IPS DF 6.9 (cell line): ENCODE data around the gene HMCN2.
A peak's percentile ranks its signal among the peaks of the same experiment; 100 is the strongest.
"Not testable (repeated sequence)": the region's sequence is repeated elsewhere in the genome, so short reads cannot be mapped to it uniquely, and the experiment has no call there.

Experiments used
- DNase-seq: peaks from one replicate; pipeline ENCODE4 v3.0.0-alpha.2; 2013; ENCODE audit warnings: low read depth, low spot score
- H3K27ac ChIP-seq: one replicate; pipeline ENCODE4 v1.5.1; 2013; ENCODE audit warnings: low read length, control low read depth
- H3K27me3 ChIP-seq: 2 replicates; pipeline ENCODE4 v1.6.1; 2013; ENCODE audit warnings: mild to moderate bottlenecking, low read length; ENCODE audit not compliant: control insufficient read depth, insufficient read depth
- H3K36me3 ChIP-seq: 2 replicates; pipeline ENCODE4 v1.6.1; 2013; ENCODE audit warnings: low read length; ENCODE audit not compliant: control insufficient read depth, insufficient read depth
- H3K4me1 ChIP-seq: 2 replicates; pipeline ENCODE4 v1.6.1; 2013; ENCODE audit warnings: low read length; ENCODE audit not compliant: control insufficient read depth, insufficient read depth
- H3K4me3 ChIP-seq: 2 replicates; pipeline ENCODE4 v1.5.1; 2013; ENCODE audit warnings: mild to moderate bottlenecking, low read length
- H3K9me3 ChIP-seq: 2 replicates; pipeline ENCODE4 v1.6.1; 2013; ENCODE audit warnings: low read length, inconsistent platforms; ENCODE audit not compliant: control insufficient read depth, insufficient read depth
- WGBS: extraction: QIAGEN DNeasy Blood & Tissue Kit; methylation state at CpG from one replicate; pipeline ENCODE4 v1.1.7; 2013; ENCODE audit warnings: mixed read lengths, missing lambda C conversion rate; ENCODE audit not compliant: insufficient read length, insufficient coverage; 5-methylcytosine and 5-hydroxymethylcytosine counted together

HMCN2 gene

GRCh38 chr9:130431536-130432303 is 166.2 kb downstream of the HMCN2 start:
- no peak for DNase-seq
- Histone ChIP-seq H3K4me3 (no peak overlapping the region), H3K36me3 (no peaks in the 10 kb centered on the region), H3K4me1 (peaks cover 4% of the 10 kb centered on the region), H3K27ac (no peak overlapping the region), H3K9me3 (no peaks in the 10 kb centered on the region), H3K27me3 (peaks cover 2% of the 10 kb centered on the region; the same call in 1 of the 2 replicates)
- no CpG with 5 or more reads among the region's 17 CpGs for WGBS

GRCh38 chr9:130432362-130432761 is 166.8 kb downstream of the HMCN2 start:
- H3K4me3 ChIP-seq = no peak overlapping the region
- no peak for DNase-seq
- peaks cover 2% of the 10 kb centered on the region; the same call in 1 of the 2 replicates for H3K27me3 ChIP-seq
- peaks cover 4% of the 10 kb centered on the region for H3K4me1 ChIP-seq
- no CpG with 5 or more reads among the region's 11 CpGs for WGBS
- H3K9me3 ChIP-seq = no peaks in the 10 kb centered on the region
- no peak overlapping the region for H3K27ac ChIP-seq
- no peaks in the 10 kb centered on the region for H3K36me3 ChIP-seq

GRCh38 chr9:130432796-130433167 is 167.2 kb downstream of the HMCN2 start:
- Histone ChIP-seq H3K36me3 (no peaks in the 10 kb centered on the region), H3K27me3 (peaks cover 2% of the 10 kb centered on the region; the same call in 1 of the 2 replicates), H3K9me3 (no peaks in the 10 kb centered on the region), H3K27ac (no peak overlapping the region), H3K4me3 (peak overlapping the region; percentile 25; the same call in 1 of the 2 replicates), H3K4me1 (peaks cover 4% of the 10 kb centered on the region)
- no CpG with 5 or more reads among the region's 16 CpGs for WGBS
- no peak for DNase-seq

GRCh38 chr9:130433168-130433946 is 167.8 kb downstream of the HMCN2 start:
- no CpG with 5 or more reads among the region's 92 CpGs for WGBS
- no peaks in the 10 kb centered on the region for H3K36me3 ChIP-seq
- H3K9me3 ChIP-seq = no peaks in the 10 kb centered on the region
- no peak overlapping the region for H3K27ac ChIP-seq
- H3K4me1 ChIP-seq = peaks cover 4% of the 10 kb centered on the region
- no peak for DNase-seq
- peak overlapping the region; percentile 25; the same call in 1 of the 2 replicates for H3K4me3 ChIP-seq
- peaks cover 2% of the 10 kb centered on the region; the same call in 1 of the 2 replicates for H3K27me3 ChIP-seq

- no peaks in the 10 kb centered on the region for H3K36me3 ChIP-seq
- peaks cover 2% of the 10 kb centered on the region; the same call in 1 of the 2 replicates for H3K27me3 ChIP-seq
- H3K27ac ChIP-seq = no peak overlapping the region
- H3K4me1 ChIP-seq = peaks cover 4% of the 10 kb centered on the region
- no CpG with 5 or more reads among the region's 9 CpGs for WGBS
- H3K9me3 ChIP-seq = no peaks in the 10 kb centered on the region
- DNase-seq = no peak
- H3K4me3 ChIP-seq = no peak overlapping the region
Observed at GRCh38 chr9:130433947-130434262, 168.3 kb downstream of the HMCN2 start.

GRCh38 chr9:130434656-130435055 is 169.1 kb downstream of the HMCN2 start:
- no CpG with 5 or more reads among the region's 5 CpGs for WGBS
- not testable (repeated sequence) for H3K4me1 ChIP-seq, H3K9me3 ChIP-seq, H3K27me3 ChIP-seq, H3K36me3 ChIP-seq, DNase-seq, H3K27ac ChIP-seq, H3K4me3 ChIP-seq

GRCh38 chr9:130437011-130437789 is 171.6 kb downstream of the HMCN2 start:
- WGBS = no CpG with 5 or more reads among the region's 15 CpGs
- no peak overlapping the region for H3K4me3 ChIP-seq
- no peaks in the 10 kb centered on the region for H3K9me3 ChIP-seq
- H3K27ac ChIP-seq = no peak overlapping the region
- H3K36me3 ChIP-seq = no peaks in the 10 kb centered on the region
- no peak for DNase-seq
- H3K27me3 ChIP-seq = peaks cover 2% of the 10 kb centered on the region; the same call in 1 of the 2 replicates
- peaks cover 4% of the 10 kb centered on the region for H3K4me1 ChIP-seq

- Histone ChIP-seq H3K36me3 (no peaks in the 10 kb centered on the region), H3K27me3 (no peaks in the 10 kb centered on the region; the same call in 1 of the 2 replicates), H3K27ac (no peak overlapping the region), H3K4me3 (no peak overlapping the region), H3K9me3 (no peaks in the 10 kb centered on the region), H3K4me1 (no peaks in the 10 kb centered on the region; the same call in 1 of the 2 replicates)
- no CpG with 5 or more reads among the region's 6 CpGs for WGBS
- DNase-seq = no peak
Observed at GRCh38 chr9:130438382-130438981, 172.9 kb downstream of the HMCN2 start.

GRCh38 chr9:130441031-130441430 is 175.5 kb downstream of the HMCN2 start:
- H3K36me3 ChIP-seq = no peaks in the 10 kb centered on the region
- no peak overlapping the region for H3K4me3 ChIP-seq
- H3K9me3 ChIP-seq = no peaks in the 10 kb centered on the region
- no CpG with 5 or more reads among the region's 1 CpG for WGBS
- DNase-seq = no peak
- peaks cover 1% of the 10 kb centered on the region for H3K4me1 ChIP-seq
- H3K27me3 ChIP-seq = peaks cover 2% of the 10 kb centered on the region; the same call in 1 of the 2 replicates
- no peak overlapping the region for H3K27ac ChIP-seq
